Nephron progenitor cell (in vitro differentiated cells): Measurements from ENCODE around the gene TTBK2.

Experiments
- DNase-seq: peaks from one replicate; pipeline ENCODE4 v3.0.0; 2021
- H3K27ac Mint-ChIP-seq: 2 replicates; pipeline ENCODE4 v1.8.0; 2021; ENCODE audit warnings: mild to moderate bottlenecking, moderate library complexity, mixed read lengths
- H3K27me3 Mint-ChIP-seq: 2 replicates; pipeline ENCODE4 v1.8.0; 2021; ENCODE audit warnings: mild to moderate bottlenecking, low read depth, mixed read lengths; ENCODE audit not compliant: poor library complexity
- H3K36me3 Mint-ChIP-seq: 2 replicates; pipeline ENCODE4 v1.8.0; 2021; ENCODE audit warnings: low read depth, mixed read lengths
- H3K4me1 Mint-ChIP-seq: 2 replicates; pipeline ENCODE4 v1.8.0; 2021; ENCODE audit warnings: mixed read lengths
- H3K4me3 Mint-ChIP-seq: 2 replicates; pipeline ENCODE4 v1.8.0; 2021; ENCODE audit warnings: mild to moderate bottlenecking, moderate library complexity, mixed read lengths
- H3K9me3 Mint-ChIP-seq: 2 replicates; pipeline ENCODE4 v1.8.0; 2021; ENCODE audit warnings: mild to moderate bottlenecking, moderate library complexity, mixed read lengths
- CTCF ChIP-seq: fragments of 200-600 bp; sonication (generic); IDR thresholded peaks from 2 replicates; pipeline ENCODE4 v1.5.0; 2021; ENCODE audit warnings: antibody characterized with exemption

TTBK2 gene

GRCh38 chr15:42729409-42729808 lies 191.2 kb downstream of the TTBK2 start:
- DNase-seq = no peak
- peaks cover 20% of the 10 kb centered on the region for H3K4me1 Mint-ChIP-seq
- H3K9me3 Mint-ChIP-seq = no peaks in the 10 kb centered on the region
- no peak for TF ChIP-seq CTCF
- H3K36me3 Mint-ChIP-seq = peaks cover 67% of the 10 kb centered on the region
- no peak overlapping the region for H3K4me3 Mint-ChIP-seq
- no peaks in the 10 kb centered on the region for H3K27me3 Mint-ChIP-seq
- no peak overlapping the region for H3K27ac Mint-ChIP-seq

- Mint-ChIP-seq H3K27me3 (no peaks in the 10 kb centered on the region), H3K36me3 (peaks cover 62% of the 10 kb centered on the region)
These were observed 191.6 kb downstream of the TTBK2 start for GRCh38 chr15:42728972-42729371.

GRCh38 chr15:42728560-42728959 lies 192.0 kb downstream of the TTBK2 start:
- H3K4me1 Mint-ChIP-seq = peaks cover 13% of the 10 kb centered on the region
- H3K27me3 Mint-ChIP-seq = no peaks in the 10 kb centered on the region
- no peaks in the 10 kb centered on the region for H3K9me3 Mint-ChIP-seq
- no peak overlapping the region for H3K4me3 Mint-ChIP-seq
- H3K27ac Mint-ChIP-seq = peak overlapping the region; percentile 46
- peaks cover 61% of the 10 kb centered on the region for H3K36me3 Mint-ChIP-seq
- no peak for TF ChIP-seq CTCF
- DNase-seq = no peak

More at GRCh38 chr15:42728972-42729371, 191.6 kb downstream of the TTBK2 start:
- Mint-ChIP-seq H3K27ac (no peak overlapping the region), H3K9me3 (no peaks in the 10 kb centered on the region), H3K4me3 (no peak overlapping the region), H3K4me1 (peaks cover 15% of the 10 kb centered on the region)
- no peak for TF ChIP-seq CTCF
- DNase-seq = no peak

- DNase-seq = no peak
- H3K36me3 Mint-ChIP-seq = peaks cover 59% of the 10 kb centered on the region
- H3K4me3 Mint-ChIP-seq = no peak overlapping the region
- no peak overlapping the region for H3K27ac Mint-ChIP-seq
- TF ChIP-seq CTCF = no peak
- H3K27me3 Mint-ChIP-seq = no peaks in the 10 kb centered on the region
- H3K4me1 Mint-ChIP-seq = peaks cover 9% of the 10 kb centered on the region
- no peaks in the 10 kb centered on the region for H3K9me3 Mint-ChIP-seq
These were observed 192.7 kb downstream of the TTBK2 start for GRCh38 chr15:42727750-42728381.

- no peak for DNase-seq
- H3K4me3 Mint-ChIP-seq = no peak overlapping the region
- no peaks in the 10 kb centered on the region for H3K9me3 Mint-ChIP-seq
- peaks cover 44% of the 10 kb centered on the region for H3K36me3 Mint-ChIP-seq
- H3K4me1 Mint-ChIP-seq = peaks cover 5% of the 10 kb centered on the region
- no peak overlapping the region for H3K27ac Mint-ChIP-seq
- no peak for TF ChIP-seq CTCF
- no peaks in the 10 kb centered on the region for H3K27me3 Mint-ChIP-seq
These were observed 194.5 kb downstream of the TTBK2 start for GRCh38 chr15:42726114-42726513.

- Mint-ChIP-seq H3K4me3 (no peak overlapping the region), H3K9me3 (no peaks in the 10 kb centered on the region), H3K27me3 (no peaks in the 10 kb centered on the region), H3K4me1 (peaks cover 5% of the 10 kb centered on the region), H3K36me3 (peaks cover 45% of the 10 kb centered on the region), H3K27ac (peak overlapping the region; percentile 74)
- no peak for TF ChIP-seq CTCF
- no peak for DNase-seq
These were observed 195.2 kb downstream of the TTBK2 start for GRCh38 chr15:42725331-42725903.
